ENCODE data around the gene DIPK1C.

The DIPK1C gene

GRCh38 chr18:74446631-74447403 lies 10.3 kb downstream of the DIPK1C start:
- Histone ChIP-seq H3K4me3 (ENCODE audit: low read length) (no peak overlapping the region), H3K27ac (ENCODE audit: low read length) (no peak overlapping the region), H3K9ac (ENCODE audit: low read depth, low read length) (no peak overlapping the region), H3K27me3 (ENCODE audit: insufficient read depth, low read length) (no peaks in the 10 kb centered on the region), H3K4me1 (ENCODE audit: insufficient read depth, low read length) (no peaks in the 10 kb centered on the region), H3K9me3 (ENCODE audit: insufficient read depth, low read depth, low read length) (no peaks in the 10 kb centered on the region), H3K36me3 (ENCODE audit: insufficient read depth, low read depth, low read length) (no peaks in the 10 kb centered on the region)

GRCh38 chr18:74446178-74446577 lies 10.9 kb downstream of the DIPK1C start:
- Histone ChIP-seq H3K4me3 (ENCODE audit: low read length) (no peak overlapping the region), H3K4me1 (ENCODE audit: insufficient read depth, low read length) (no peaks in the 10 kb centered on the region), H3K27me3 (ENCODE audit: insufficient read depth, low read length) (no peaks in the 10 kb centered on the region), H3K9me3 (ENCODE audit: insufficient read depth, low read depth, low read length) (no peaks in the 10 kb centered on the region), H3K36me3 (ENCODE audit: insufficient read depth, low read depth, low read length) (no peaks in the 10 kb centered on the region), H3K27ac (ENCODE audit: low read length) (no peak overlapping the region), H3K9ac (ENCODE audit: low read depth, low read length) (no peak overlapping the region)

- Histone ChIP-seq H3K9ac (ENCODE audit: low read depth, low read length) (no peak overlapping the region), H3K4me1 (ENCODE audit: insufficient read depth, low read length) (no peaks in the 10 kb centered on the region), H3K27me3 (ENCODE audit: insufficient read depth, low read length) (no peaks in the 10 kb centered on the region), H3K27ac (ENCODE audit: low read length) (no peak overlapping the region), H3K4me3 (ENCODE audit: low read length) (no peak overlapping the region), H3K9me3 (ENCODE audit: insufficient read depth, low read depth, low read length) (no peaks in the 10 kb centered on the region), H3K36me3 (ENCODE audit: insufficient read depth, low read depth, low read length) (no peaks in the 10 kb centered on the region)
Measured at GRCh38 chr18:74445585-74445984, 11.5 kb downstream of the DIPK1C start.

GRCh38 chr18:74444104-74444503 lies 13.0 kb downstream of the DIPK1C start:
- Histone ChIP-seq H3K27ac (ENCODE audit: low read length) (no peak overlapping the region), H3K36me3 (ENCODE audit: insufficient read depth, low read depth, low read length) (no peaks in the 10 kb centered on the region), H3K9me3 (ENCODE audit: insufficient read depth, low read depth, low read length) (no peaks in the 10 kb centered on the region), H3K4me3 (ENCODE audit: low read length) (no peak overlapping the region), H3K27me3 (ENCODE audit: insufficient read depth, low read length) (no peaks in the 10 kb centered on the region), H3K9ac (ENCODE audit: low read depth, low read length) (no peak overlapping the region), H3K4me1 (ENCODE audit: insufficient read depth, low read length) (no peaks in the 10 kb centered on the region)

DNA sequence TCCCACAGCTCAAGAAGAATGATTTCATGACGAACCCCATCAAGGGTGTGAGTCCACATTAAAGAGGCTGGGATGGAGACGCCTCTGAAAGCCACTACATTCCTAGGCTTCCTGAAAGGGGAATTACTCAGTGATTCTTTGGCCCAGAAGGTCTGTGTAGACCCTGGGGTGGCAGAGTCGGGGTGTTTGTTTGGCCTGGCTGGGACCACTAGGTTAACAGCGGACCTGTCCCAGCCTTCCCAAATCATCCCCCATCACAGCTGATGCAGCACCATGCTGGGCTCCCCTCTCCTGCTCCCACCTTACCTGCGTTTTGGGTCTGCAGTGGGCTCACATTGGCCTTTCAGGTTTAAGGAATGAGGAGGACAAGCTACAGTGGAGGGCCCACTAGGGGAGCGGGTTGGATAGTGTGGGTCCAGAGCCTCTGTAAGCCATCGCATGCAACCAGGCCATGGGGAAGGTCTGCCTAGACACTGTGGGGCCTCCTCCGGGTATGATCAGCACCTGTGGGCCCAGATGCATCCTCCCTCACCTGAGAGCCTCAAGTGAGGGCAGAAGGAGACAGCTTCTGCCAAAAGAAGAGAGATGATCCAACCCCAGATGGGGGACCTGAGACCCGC lies 16.2 kb downstream of the DIPK1C start:
- Histone ChIP-seq H3K4me1 (ENCODE audit: insufficient read depth, low read length) (peaks cover 8% of the 10 kb centered on the region; the same call in 1 of the 2 replicates), H3K27me3 (ENCODE audit: insufficient read depth, low read length) (no peaks in the 10 kb centered on the region; the same call in 1 of the 2 replicates), H3K9me3 (ENCODE audit: insufficient read depth, low read depth, low read length) (no peaks in the 10 kb centered on the region), H3K4me3 (ENCODE audit: low read length) (no peak overlapping the region), H3K9ac (ENCODE audit: low read depth, low read length) (no peak overlapping the region), H3K36me3 (ENCODE audit: insufficient read depth, low read depth, low read length) (no peaks in the 10 kb centered on the region), H3K27ac (ENCODE audit: low read length) (no peak overlapping the region)

DNA sequence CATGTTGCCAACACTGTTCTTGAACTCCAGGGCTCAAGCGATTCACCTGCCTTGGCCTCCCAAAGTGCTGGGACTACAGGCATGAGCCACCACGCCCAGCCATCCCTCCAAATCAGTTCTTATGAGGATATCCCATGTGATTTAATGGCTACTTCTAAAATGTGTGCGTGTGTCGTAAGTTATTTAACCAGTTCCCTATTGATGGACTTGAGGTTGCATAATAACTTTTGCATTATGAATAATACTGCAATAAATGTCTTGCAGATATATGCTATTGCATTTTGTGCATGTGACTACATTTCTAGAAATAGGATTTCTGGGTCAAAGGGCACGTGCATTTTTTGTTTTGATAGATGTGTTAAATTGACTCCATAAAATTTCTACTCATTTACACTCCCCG lies 19.0 kb downstream of the DIPK1C start:
- Histone ChIP-seq H3K27ac (ENCODE audit: low read length) (no peak overlapping the region), H3K4me3 (ENCODE audit: low read length) (no peak overlapping the region), H3K9me3 (ENCODE audit: insufficient read depth, low read depth, low read length) (no peaks in the 10 kb centered on the region), H3K36me3 (ENCODE audit: insufficient read depth, low read depth, low read length) (no peaks in the 10 kb centered on the region), H3K4me1 (ENCODE audit: insufficient read depth, low read length) (peaks cover 8% of the 10 kb centered on the region; the same call in 1 of the 2 replicates), H3K27me3 (ENCODE audit: insufficient read depth, low read length) (no peaks in the 10 kb centered on the region; the same call in 1 of the 2 replicates), H3K9ac (ENCODE audit: low read depth, low read length) (no peak overlapping the region)

DNA sequence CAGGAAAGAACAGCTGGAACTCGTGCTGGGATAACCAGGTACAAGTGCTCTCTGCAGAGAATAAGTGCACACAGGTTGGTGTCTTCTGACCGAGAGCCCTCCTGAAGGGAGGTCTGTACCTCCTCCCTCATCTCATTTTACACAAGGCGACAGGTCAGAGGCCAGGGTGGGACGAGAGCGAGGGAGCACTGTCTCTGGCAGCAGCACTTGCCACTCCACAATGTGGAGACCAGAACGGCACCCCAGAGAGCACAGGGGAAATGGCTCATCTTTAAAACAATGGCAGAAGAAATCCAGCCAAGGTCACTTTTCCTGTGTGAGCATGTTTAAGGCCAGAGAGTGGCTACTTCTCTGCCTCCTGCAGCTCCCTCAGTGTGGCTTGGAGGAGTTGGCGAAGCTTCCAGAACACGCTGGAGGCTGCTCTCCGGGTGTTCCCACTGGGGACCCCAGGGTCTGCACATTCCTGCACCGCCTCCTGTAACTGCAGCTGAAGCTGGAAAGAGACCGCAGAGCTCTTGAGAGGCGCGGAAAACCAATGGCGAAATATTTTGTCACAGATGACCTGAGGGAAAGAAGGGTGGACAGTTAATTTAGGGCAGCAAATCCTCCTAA lies 20.8 kb downstream of the DIPK1C start:
- no peaks in the 10 kb centered on the region for H3K36me3 ChIP-seq (ENCODE audit: insufficient read depth, low read depth, low read length)
- H3K27me3 ChIP-seq (ENCODE audit: insufficient read depth, low read length): no peaks in the 10 kb centered on the region; the same call in 1 of the 2 replicates
- H3K9me3 ChIP-seq (ENCODE audit: insufficient read depth, low read depth, low read length): no peaks in the 10 kb centered on the region
- H3K4me3 ChIP-seq (ENCODE audit: low read length): no peak overlapping the region
- H3K27ac ChIP-seq (ENCODE audit: low read length): no peak overlapping the region
- H3K4me1 ChIP-seq (ENCODE audit: insufficient read depth, low read length): peaks cover 8% of the 10 kb centered on the region; the same call in 1 of the 2 replicates
- H3K9ac ChIP-seq (ENCODE audit: low read depth, low read length): no peak overlapping the region

GRCh38 chr18:74435740-74436139 lies 21.4 kb downstream of the DIPK1C start:
- H3K36me3 ChIP-seq (ENCODE audit: insufficient read depth, low read depth, low read length): no peaks in the 10 kb centered on the region
- H3K9ac ChIP-seq (ENCODE audit: low read depth, low read length): no peak overlapping the region
- no peaks in the 10 kb centered on the region; the same call in 1 of the 2 replicates for H3K27me3 ChIP-seq (ENCODE audit: insufficient read depth, low read length)
- no peaks in the 10 kb centered on the region for H3K9me3 ChIP-seq (ENCODE audit: insufficient read depth, low read depth, low read length)
- H3K27ac ChIP-seq (ENCODE audit: low read length): no peak overlapping the region
- no peak overlapping the region for H3K4me3 ChIP-seq (ENCODE audit: low read length)
- peaks cover 8% of the 10 kb centered on the region; the same call in 1 of the 2 replicates for H3K4me1 ChIP-seq (ENCODE audit: insufficient read depth, low read length)

- Histone ChIP-seq H3K4me1 (ENCODE audit: insufficient read depth, low read length) (peaks cover 8% of the 10 kb centered on the region; the same call in 1 of the 2 replicates), H3K27me3 (ENCODE audit: insufficient read depth, low read length) (no peaks in the 10 kb centered on the region; the same call in 1 of the 2 replicates), H3K36me3 (ENCODE audit: insufficient read depth, low read depth, low read length) (no peaks in the 10 kb centered on the region), H3K9ac (ENCODE audit: low read depth, low read length) (no peak overlapping the region), H3K27ac (ENCODE audit: low read length) (no peak overlapping the region), H3K9me3 (ENCODE audit: insufficient read depth, low read depth, low read length) (no peaks in the 10 kb centered on the region), H3K4me3 (ENCODE audit: low read length) (no peak overlapping the region)
Measured at GRCh38 chr18:74434466-74434865, 22.6 kb downstream of the DIPK1C start.

DNA sequence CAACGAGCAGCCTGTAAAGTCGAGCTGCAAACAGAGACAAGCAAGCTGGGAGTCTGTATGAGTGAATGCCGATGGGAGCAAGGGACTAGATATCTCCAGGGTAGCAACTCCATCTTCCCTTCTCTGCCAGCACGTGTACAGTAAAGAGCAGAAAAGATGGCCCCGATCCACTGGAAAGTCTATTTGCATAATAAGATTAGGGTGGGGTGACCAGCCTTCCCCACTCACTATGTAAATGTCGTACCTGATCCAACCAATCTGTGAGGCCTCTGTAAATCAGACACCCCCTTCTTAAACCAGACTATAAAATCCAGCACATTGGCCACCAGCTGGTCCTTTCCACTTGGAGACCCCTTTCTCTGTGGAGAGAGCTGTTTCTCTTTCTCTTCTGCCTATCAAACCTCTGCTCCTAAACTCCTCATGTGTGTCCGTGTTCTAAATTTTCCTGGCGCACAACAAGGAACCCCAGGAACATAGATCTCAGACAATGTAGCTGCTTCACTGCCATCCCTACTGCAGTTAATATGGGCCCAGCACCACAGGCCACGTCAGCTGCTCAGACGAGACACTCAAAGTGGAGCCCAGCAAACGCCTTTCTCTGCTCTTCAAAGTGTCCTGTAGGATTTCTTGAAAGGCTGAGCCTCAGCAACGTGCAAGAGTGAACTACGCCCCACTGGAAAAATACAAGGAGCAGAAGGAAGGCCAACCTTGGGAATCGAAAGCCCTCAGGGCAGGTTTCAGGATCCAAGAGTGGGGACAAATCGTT lies 26.1 kb downstream of the DIPK1C start:
- Histone ChIP-seq H3K9me3 (ENCODE audit: insufficient read depth, low read depth, low read length) (no peaks in the 10 kb centered on the region), H3K4me1 (ENCODE audit: insufficient read depth, low read length) (peaks cover 1% of the 10 kb centered on the region; the same call in 1 of the 2 replicates), H3K4me3 (ENCODE audit: low read length) (no peak overlapping the region), H3K27me3 (ENCODE audit: insufficient read depth, low read length) (no peaks in the 10 kb centered on the region; the same call in 1 of the 2 replicates), H3K9ac (ENCODE audit: low read depth, low read length) (no peak overlapping the region), H3K27ac (ENCODE audit: low read length) (no peak overlapping the region), H3K36me3 (ENCODE audit: insufficient read depth, low read depth, low read length) (no peaks in the 10 kb centered on the region)

DNA sequence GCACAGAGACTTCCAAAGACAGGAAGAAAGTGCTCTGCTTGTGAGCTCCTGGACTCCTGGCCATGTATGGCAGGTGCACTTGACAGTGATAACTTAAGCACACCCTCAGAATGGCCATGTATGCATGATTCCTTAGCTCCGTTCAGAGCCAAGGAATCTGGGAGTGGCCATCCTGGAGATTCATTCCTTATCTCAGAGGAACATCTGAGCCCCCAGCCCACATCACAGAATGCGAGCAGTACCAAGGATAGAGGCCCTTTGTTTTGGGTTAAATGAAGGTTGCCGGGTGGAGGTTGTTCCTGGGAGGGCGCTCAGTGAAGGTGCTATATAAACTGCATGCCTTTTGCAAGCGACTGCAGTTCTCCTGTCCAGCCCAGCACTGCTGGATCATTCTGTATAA lies 26.9 kb downstream of the DIPK1C start:
- Histone ChIP-seq H3K4me3 (ENCODE audit: low read length) (no peak overlapping the region), H3K27ac (ENCODE audit: low read length) (no peak overlapping the region), H3K9me3 (ENCODE audit: insufficient read depth, low read depth, low read length) (no peaks in the 10 kb centered on the region), H3K36me3 (ENCODE audit: insufficient read depth, low read depth, low read length) (no peaks in the 10 kb centered on the region), H3K4me1 (ENCODE audit: insufficient read depth, low read length) (no peaks in the 10 kb centered on the region), H3K9ac (ENCODE audit: low read depth, low read length) (no peak overlapping the region), H3K27me3 (ENCODE audit: insufficient read depth, low read length) (no peaks in the 10 kb centered on the region)

Measured in iPS-20b (cell line).